Measurements from ENCODE around the gene GNAT1.

DNA sequence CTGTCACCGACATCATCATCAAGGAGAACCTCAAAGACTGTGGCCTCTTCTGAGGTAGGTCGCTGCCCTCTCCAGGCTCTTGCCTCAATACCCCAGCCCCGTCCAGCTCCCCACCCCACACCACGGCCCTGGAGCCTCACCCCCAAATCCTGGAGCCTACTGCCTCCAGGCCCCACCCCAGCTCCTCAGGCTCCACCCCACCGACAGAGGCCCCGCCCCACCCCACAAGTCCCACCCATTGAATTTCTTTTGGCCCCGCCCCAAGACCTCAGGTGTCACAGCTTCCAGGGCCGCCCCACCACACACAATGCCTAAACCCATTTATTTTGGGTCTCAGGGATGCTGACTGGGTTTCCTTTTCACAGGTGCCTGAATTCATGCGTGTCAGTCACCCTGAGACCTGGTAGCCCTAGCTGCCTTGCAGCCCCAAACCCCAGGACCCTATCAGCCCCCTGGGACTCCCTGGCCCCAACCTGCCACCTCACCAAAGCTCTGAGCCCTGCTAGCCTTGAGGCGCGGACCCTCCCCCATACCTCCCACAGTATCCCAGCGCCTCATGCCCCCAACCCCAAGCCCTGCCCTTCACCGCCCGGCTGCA is 3.6 kb downstream of the GNAT1 start:
- TF ChIP-seq ZFP3 (CRISPR knock-in tag; IDR thresholded peaks at IDR 0.05), result no peak
- TF ChIP-seq GLIS3 (CRISPR knock-in tag; IDR thresholded peaks at IDR 0.05), result no peak
- no peak for TF ChIP-seq SNAI2 (CRISPR knock-in tag; IDR thresholded peaks at IDR 0.05)
- no peak for TF ChIP-seq TCF4 (CRISPR knock-in tag; IDR thresholded peaks at IDR 0.05; ENCODE audit: borderline replicate concordance)

All from SK-N-SH treated with all-trans-retinoic acid at 6 μM for 48 hours (cell line).